T follicular helper cell (primary cell): Measurements from ENCODE around the gene CD8B.
"Not testable (repeated sequence)": the region's sequence is repeated elsewhere in the genome, so short reads cannot be mapped to it uniquely, and the experiment has no call there.

Source experiments
- DNase-seq: peaks from one replicate; pipeline ENCODE4 v3.0.0-alpha.2; 2020; ENCODE audit warnings: low read depth
- total RNA-seq, 2 experiments: gene quantifications; one replicate each; lab custom pipeline; 2026; lab: John Stamatoyannopoulos, UW

The CD8B gene
- 0.30 to 2.2 reads per million in 2 experiments for total RNA-seq

DNA sequence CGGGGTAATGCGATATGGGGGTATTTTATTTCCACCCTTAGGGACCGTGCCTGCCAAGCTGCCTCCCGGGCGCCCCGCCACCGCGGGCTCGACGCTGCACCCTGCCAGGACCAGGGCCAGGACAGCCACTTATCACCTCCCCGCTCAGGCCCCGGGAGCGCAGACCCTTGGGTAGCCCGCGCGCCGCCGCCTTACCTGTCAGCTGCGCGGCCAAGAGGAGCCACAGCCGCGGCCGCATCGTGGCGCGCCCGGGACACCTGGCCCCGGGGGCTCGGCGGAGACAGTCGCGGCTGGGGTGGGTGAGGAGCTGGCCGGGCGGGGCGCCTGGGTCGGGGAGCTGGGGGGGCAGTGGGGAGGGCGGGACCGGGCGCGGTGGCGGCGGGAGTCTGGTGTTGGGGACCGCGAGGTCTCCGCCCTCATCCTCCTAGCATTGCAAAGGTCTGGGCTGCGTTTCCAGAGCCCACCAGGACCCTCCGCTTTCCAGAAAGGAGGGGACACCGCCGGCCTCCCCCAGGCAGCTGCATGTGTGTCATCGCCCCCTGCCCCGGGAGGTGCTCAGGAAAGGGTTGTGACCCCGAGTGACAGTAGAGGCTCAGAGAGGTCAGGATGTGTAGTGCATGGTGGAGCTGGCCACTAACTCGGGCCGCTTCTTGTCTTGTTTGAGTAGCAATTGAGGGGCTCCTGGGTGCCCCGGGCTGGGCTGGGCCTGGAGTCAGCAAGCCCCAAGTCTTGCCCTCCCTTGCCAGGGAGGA, at the start of gene CD8B:
Gene CD8B, minus strand, starts transcription at position 259 of the 752 bp plus-strand sequence. Its CDS starts 21 bp downstream, at position 238.
- DNase-seq, result not testable (repeated sequence)

DNA sequence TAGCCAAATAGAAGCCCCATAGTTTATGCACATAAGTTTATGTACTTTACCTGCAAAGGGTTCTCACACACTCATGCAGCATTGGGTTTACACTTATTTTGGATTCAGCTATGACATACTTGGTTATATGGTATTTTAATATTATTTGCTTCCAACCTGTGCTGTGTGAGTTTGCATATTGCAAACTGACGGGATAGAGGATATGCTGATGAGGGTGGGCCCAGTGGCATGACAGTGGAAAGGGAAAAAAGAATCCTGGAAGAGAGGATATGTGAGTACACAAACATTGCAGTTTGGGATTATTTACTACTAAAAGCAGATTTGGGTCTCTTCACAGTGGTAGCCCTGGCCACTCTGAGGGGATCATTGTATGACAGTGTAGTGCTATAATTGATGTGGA, 44.2 kb upstream of the CD8B start:
- not testable (repeated sequence) for DNase-seq

DNA sequence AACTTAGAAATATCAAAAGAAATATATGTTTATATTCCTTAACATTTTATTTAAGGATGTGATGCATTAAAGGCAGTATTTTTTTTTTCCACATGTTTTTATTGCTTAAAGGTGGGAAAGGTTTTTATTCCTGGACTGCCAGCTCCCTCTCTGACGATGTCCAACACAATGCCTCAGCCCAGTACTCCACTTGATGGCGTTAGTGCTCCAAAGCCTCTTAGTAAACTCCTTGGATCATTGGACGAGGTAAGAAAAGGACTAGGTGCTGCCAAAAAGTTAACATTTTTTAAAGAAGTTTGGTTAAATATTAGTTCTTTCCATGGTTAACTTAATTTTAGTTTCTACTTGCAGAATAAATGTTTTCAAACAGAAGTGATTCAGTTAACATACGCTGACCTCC, 39.0 kb upstream of the CD8B start:
- not testable (repeated sequence) for DNase-seq

DNA sequence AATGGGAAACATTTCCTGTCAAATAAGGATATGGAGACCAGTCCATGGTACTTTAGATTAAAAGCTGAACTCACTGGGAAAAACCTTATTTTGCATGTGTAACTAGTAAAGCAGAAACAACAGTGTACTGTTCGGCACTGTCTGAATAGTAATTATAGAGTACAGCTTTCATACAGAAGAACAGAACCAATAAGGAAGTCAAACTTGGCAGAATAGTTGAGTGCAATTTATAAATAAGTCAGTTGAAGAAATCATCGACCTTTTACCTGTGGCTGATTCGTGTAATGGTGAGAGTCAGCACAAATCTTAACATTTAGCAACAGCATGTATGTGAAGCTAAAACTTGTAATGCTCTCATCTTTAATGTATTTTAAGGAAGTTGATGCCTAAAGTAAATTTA, 24.3 kb upstream of the CD8B start:
- not testable (repeated sequence) for DNase-seq

DNA sequence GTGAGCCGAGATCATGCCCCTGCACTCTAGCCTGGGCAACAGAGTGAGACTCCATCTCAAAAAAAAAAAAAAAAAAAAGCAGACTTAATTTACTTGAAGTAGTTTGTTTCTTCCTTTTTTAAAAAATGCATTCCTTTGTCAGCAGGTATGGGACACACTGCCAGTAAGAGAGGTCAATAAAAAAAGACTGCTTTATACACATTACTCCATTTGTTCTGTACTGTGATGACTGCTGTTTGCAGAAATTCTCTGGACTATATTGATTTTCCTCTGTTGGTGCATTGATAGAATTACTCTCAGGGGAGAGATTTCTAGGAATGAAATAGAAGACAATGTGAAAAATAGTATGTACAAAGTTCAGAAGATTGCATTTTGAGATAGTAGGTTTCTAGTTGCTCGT, 21.2 kb upstream of the CD8B start:
- DNase-seq, result not testable (repeated sequence)

DNA sequence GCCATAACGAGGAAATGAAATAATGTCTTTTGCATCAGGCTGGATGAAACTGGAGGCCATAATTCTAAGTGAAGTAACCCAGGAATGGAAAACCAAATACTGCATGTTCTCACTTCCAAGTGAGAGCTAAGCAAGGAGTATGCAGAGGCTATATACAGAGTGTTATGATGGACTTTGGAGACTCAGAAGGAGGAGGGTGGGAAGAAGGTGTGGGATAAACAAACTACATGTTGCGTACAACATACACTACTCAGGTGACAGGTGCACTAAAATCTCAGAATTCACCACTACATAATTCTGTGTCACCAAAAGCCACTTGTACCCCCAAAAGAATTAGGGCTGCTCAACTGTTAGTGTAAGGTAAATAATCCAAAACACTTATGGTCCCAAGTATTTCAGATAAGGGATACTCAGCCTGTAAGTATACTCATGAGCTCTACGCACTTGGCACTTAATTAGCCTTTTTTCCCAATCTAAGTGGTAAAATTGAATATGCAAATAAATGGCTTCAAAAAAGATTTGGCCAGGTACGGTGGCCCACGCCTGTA, 20.5 kb upstream of the CD8B start:
- DNase-seq, result not testable (repeated sequence)

DNA sequence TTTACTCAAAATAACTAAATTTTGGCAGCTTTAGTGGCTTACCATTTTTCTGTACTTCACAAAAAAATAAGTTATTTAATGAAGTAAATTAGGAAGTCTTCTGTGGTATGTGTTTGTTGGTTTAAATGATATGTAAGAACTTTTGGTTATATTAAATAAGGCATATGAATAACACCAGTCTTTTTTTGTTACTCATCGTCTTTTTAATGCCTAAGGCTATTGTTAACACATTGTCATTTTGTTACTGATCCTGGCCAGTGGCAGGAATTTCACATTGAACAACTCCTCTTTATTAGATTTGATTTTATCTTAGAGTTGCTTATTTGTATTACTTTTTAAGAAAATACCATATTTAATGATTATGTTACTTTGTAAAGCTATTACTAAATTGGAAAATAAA, 17.3 kb upstream of the CD8B start:
- not testable (repeated sequence) for DNase-seq

DNA sequence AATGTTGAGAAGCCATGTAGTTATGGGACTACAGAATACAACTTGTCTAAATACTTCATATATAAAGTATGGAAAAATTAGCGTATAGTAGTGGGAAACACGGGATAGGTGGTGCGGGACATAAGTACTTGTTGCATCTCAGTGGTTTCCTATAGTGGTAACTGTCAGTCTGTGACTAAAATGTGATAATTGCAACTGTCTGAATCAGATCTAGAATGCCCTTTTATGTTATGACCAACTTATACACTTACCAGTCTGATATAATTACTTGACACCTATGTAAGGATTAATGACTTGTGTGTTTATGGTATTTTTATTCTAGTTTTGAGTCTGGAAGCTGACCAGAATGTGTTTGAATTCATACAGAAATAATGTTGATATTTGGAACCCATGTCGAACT, 9.3 kb upstream of the CD8B start:
- DNase-seq, result not testable (repeated sequence)

DNA sequence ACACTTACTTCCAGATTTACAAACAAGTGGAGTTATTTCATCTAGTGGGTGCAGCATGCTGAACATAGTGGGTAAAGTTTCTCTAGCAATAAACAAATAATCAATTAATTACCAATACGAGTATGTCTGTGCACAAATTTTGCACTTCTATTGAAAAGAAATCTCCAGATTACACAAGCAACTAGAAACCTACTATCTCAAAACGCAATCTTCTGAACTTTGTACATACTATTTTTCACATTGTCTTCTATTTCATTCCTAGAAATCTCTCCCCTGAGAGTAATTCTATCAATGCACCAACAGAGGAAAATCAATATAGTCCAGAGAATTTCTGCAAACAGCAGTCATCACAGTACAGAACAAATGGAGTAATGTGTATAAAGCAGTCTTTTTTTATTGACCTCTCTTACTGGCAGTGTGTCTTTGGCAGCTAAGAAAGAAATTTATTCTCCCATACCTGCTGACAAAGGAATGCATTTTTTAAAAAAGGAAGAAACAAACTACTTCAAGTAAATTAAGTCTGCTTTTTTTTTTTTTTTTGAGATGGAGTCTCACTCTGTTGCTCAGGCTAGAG, 7.3 kb upstream of the CD8B start:
- DNase-seq, result not testable (repeated sequence)

DNA sequence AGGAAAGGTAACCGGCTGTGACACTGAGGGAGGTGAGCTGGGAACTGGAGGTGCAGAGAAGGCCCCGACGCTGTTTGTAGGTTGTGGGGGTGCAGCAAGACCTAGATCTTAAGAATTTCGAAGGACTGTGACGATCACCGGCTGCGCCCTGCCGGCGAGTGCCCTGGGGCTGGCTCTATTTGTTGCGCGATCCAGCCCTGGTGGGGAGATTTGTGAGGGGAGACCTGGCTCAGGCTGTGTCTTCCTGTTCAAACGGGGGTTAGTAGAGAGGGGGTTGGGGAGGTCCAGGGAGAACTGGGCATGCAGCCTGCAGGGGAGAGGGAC, 656 bp upstream of the CD8B start:
- DNase-seq, result not testable (repeated sequence)

DNA sequence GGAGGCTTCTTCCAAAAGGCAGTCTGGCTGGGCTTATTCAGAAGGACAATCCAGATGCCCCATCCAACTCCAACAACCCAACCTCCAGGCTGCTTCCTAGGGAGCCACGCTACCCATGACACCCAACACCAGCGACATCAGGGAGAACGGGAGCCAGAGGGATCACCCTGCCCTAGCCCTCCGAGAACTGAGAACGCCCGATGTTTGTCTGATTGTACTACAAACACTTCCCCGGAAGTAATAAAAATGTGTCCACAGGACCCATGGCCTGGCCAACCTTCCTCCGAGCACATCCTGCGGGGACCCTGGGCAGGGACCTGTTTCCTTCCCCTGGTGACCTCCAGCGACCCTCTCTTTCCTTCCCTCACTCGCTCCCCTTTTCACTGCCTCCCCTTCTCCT, 511 bp downstream of the CD8B start:
- not testable (repeated sequence) for DNase-seq

DNA sequence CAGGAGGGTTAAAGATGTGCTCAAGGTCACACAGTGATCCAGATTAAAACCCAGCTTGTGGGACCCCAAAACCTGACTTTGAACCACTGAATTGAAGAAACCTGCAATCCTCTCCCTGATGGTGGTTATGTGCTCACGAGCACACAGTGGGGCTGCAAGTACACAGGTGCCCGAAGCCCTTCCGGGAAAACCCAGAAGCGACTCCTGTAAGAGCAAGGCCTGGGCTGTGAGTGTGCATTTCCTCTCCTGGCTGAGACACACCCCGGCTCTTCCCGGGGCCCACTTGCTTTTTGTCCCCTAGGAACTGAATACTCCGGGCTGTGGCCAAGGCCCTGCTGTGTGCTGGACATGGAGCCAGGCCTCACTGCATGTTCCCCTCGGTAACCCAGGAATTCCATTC, 1.1 kb downstream of the CD8B start:
- not testable (repeated sequence) for DNase-seq

DNA sequence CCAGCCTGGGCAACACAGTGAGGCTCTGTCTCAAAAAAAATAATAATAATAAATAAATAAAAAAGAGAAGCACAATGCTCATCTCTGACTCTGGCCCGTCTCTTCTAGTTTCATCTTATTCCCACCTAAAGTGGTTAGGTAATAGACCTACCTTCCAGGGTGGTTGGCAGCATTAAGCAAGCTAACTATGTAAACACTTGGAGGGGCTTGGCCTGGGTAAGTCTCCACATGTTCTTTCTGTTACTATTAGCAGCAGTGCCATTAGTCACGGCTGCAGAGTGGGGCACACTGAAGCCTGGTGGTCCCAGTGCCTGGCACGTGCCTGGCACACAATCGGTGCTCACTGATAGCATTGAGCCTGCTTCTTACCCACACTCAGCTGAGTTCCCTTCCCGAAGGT, 4.0 kb downstream of the CD8B start:
- DNase-seq, result not testable (repeated sequence)

DNA sequence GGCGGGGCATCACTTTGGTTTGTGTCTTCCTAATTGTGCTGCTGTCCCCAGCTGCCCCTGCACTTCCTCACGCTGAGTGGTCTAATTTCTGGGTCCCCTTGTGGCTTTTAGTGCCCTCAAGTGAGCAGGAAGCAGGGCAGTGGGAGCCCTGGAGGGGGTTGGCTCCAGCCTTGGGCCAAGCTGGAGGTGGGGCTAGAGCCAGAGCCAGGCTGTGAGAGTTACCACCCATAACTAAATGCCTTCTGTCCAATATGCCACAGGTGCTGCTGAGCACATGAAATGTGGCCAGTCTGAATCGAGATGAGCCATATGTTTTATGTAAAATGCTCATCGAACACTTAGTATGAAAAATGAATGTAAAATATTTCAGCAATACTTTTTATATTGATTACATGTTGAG, 5.2 kb downstream of the CD8B start:
- DNase-seq, result not testable (repeated sequence)

DNA sequence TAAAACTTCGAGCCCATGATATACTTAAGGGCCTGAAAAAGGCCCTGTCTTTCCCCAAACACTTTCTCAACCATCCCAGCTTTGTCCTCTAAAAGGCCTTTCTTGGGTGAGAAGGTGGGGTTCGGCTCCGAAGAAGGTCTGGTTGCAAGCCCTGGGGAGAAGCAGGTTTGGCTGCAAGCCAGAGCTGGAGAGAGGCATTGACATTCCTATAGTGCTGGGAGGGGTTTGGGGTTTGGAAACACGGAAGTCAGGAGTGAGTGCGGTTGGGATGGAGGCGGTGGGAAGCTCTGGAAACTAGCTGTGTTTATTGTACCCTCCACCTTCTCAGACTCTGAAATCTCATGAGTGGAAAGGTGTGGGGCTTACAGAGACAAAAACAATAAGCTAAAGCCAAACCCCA, 5.7 kb downstream of the CD8B start:
- DNase-seq, result not testable (repeated sequence)

DNA sequence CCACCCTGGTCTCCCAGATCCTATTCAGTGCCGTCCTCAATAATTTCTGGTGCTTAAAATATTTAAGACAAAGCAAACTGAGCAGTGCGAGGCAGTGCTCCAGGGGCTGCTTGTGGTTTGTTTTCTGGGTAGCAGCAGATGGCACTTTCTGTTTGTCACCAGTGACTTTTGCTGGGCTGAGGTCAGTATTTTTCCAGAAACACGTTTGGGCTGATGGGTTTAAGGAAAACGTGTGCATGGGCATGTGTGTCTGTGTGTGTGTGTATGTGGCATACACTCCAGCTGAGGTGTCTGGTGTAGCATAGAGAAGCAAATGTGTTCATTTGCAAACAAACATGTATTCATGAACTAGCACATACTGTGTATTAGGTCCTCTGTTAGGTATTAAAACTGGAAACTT, 10.1 kb downstream of the CD8B start:
- DNase-seq, result not testable (repeated sequence)

DNA sequence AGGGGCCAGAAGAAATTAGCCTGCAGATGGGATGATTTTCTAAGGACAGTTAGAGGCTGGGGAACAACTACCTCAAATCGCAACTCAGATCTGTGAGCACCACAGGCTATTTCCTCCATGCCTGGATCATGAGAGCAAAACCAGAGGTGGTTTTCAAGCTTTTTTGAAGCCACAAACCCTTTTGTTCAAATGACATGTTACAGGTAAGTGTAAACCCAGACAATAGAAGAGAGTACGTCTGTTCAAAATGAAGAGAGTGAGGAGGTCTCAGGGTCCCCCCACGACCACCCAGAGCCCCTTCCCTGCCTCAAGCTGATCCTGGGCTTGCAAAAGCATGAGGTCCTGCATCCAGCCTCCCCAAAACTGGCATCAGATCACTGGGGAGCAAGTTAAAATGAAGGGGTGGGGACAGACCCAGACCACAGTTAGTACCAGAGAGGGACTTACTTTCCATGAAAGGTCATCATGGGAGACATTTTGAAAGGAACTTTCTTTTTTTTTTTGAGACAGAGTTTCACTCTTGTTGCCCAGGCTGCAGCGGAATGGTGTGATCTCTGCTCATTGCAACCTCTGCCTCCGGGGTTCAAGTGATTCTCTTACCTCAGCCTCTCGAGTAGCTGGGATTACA, 19.0 kb downstream of the CD8B start:
- not testable (repeated sequence) for DNase-seq

DNA sequence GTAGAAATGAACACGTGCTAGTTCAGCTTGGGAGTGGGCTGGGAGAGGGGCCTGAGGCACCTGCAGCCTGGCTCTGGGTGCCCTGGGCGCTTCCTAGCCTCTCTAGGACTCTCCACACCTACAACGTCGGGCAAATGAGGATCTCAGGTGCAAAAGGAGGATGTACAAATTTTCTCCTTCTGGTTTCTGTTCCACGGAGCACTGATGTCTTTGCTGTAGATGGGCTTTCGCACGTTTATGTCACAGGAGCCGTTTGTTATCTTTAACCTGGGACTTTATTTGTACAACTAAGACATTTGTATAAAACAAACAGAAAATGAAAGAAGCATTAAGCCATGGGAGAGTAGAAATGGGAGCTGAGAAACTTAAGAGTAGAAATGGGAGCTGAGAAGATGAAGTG, 20.4 kb downstream of the CD8B start:
- DNase-seq, result not testable (repeated sequence)

DNA sequence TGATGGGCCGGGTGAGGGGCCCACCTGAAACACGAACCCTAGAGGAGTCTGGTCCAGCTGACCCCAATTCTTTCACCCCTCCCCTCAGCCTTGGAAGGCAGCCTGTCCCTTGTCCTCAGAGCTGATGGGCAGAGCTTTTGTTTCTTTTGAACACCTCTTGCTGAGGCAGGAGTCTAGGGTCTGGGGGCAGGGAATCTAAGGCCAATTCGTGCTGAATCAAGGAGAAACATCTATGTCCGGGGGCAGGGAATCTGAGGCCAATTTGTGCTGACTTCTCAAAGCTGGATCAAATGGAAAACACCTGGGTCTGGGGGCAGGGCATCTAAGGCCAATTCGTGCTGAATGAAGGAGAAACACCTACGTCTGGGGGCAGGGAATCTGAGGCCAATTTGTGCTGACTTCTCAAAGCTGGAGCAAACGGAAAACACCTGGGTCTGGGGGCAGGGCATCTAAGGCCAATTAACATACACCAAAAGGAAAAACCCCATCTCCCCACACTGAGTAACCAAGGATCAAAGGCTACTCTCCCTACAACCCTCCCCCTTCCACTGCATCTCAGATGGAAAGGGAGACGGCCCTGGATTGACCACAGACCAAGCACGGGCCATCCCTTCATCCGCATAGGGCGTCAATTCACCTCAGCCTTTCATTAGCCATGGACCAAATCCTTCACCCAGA, 21.7 kb downstream of the CD8B start:
- DNase-seq, result not testable (repeated sequence)

DNA sequence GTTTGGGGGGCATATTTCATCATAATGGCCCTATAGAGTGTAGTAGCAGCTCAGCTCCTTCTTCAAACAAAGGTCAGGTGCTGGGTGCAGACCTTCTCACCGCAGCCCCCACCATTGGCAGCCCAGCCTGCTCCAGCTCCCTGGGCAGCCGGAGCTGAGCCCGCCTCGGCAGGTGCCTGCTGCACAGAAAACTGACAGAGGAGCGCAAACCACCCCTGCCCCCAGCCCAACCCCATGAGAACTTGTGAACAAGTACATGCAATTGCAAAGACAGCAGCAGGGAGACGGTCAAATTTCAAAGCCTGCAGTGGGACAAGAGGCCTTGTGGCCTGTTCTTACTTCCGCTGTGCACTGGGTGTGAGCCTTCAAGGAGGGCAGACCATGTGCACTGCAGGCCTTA, 22.2 kb downstream of the CD8B start:
- not testable (repeated sequence) for DNase-seq

DNA sequence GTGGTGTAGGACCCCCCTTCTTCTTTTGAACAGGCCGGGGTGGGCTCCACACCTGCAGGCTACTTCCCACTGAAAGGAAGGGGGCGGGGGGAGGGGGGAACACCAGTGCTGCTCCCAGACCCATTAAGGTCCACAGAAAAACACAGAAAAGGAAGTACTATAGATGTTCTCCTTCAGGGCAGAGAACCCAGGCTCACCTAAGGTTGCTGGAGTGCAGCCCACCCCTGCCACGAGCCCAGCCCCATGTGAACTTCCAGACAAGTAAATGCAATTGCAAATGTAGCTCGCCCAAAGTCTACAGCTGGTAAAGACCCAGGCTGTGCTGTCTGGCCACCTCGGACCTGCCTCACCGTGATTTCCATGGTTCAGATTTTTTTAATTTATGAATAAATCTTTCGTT, 24.0 kb downstream of the CD8B start:
- not testable (repeated sequence) for DNase-seq
